Adrenal gland (tissue), 5 donors: ENCODE data around the gene MUSK.

Source experiments
- CTCF ChIP-seq, 6 experiments: fragments of 450-650 bp in 4 of 6; fragments of 200-600 bp in 2 of 6; sonication (generic) in 1 of 6; IDR thresholded peaks; 1 replicate in 5 of 6; 2 replicates in 1 of 6; pipeline versions ENCODE4 v1.5.1 to v1.8.0; 2016 to 2021; ENCODE audit warnings: antibody characterized with exemption in 6 of 6, mild to moderate bottlenecking in 2 of 6, moderate library complexity in 1 of 6
- POLR2A ChIP-seq, 2 donors: fragments of 450-650 bp; IDR thresholded peaks; one replicate each; pipeline ENCODE4 v1.6.1; 2017; ENCODE audit warnings: antibody characterized with exemption in 2 of 2, mild to moderate bottlenecking in 2 of 2, moderate library complexity in 1 of 2
- donor health status: DM: no; HTN: no; CAD: no.

GRCh38 chr9:110635589-110635988 lies 33.0 kb upstream of the MUSK start:
- TF ChIP-seq POLR2A (IDR thresholded peaks at IDR 0.05) (no peak), CTCF (IDR thresholded peaks at IDR 0.05) (no peak)
